Chondrocyte (in vitro differentiated cells): ENCODE data around the gene CNRIP1. TPM values are rescaled to one million over a fixed set of nuclear protein-coding genes. Genes with fewer than 3 reads are reported as not detected.
"Not testable (repeated sequence)": the region's sequence is repeated elsewhere in the genome, so short reads cannot be mapped to it uniquely, and the experiment has no call there.

Experiments used
- DNase-seq: peaks from one replicate; pipeline ENCODE4 v3.0.0; 2021; ENCODE audit warnings: mixed read lengths, low spot score
- H3K27ac Mint-ChIP-seq: one replicate; pipeline ENCODE4 v1.8.0; 2021; ENCODE audit warnings: mild to moderate bottlenecking, moderate library complexity, mixed read lengths; ENCODE audit not compliant: unreplicated experiment
- H3K27me3 Mint-ChIP-seq: 2 replicates; pipeline ENCODE4 v1.8.0; 2021; ENCODE audit warnings: low read depth, mixed read lengths
- H3K36me3 Mint-ChIP-seq: 2 replicates; pipeline ENCODE4 v1.8.0; 2021; ENCODE audit warnings: low read depth, mixed read lengths
- H3K4me1 Mint-ChIP-seq: 2 replicates; pipeline ENCODE4 v1.8.0; 2021; ENCODE audit warnings: low read depth, mild to moderate bottlenecking, mixed read lengths
- H3K4me3 Mint-ChIP-seq: one replicate; pipeline ENCODE4 v1.8.0; 2021; ENCODE audit warnings: mild to moderate bottlenecking, moderate library complexity, mixed read lengths; ENCODE audit not compliant: unreplicated experiment
- H3K9me3 Mint-ChIP-seq: 2 replicates; pipeline ENCODE4 v1.8.0; 2021; ENCODE audit warnings: low read depth, mixed read lengths
- CTCF ChIP-seq: fragments of 200-600 bp; sonication (generic); IDR thresholded peaks from 2 replicates; pipeline ENCODE4 v1.5.0; 2021; ENCODE audit warnings: antibody characterized with exemption, mild to moderate bottlenecking, moderate library complexity
- total RNA-seq: library from RNA; stranded (reverse); gene quantifications from 3 replicates; pipeline ENCODE4 v1.2.1, GENCODE V29; 2021

Gene CNRIP1
- total RNA-seq, 1 donor from 2014 or later, result 24.7 TPM

GRCh38 chr2:68359889-68360288, 40.1 kb upstream of the CNRIP1 start:
- DNase-seq, result no peak
- no peaks in the 10 kb centered on the region for H3K36me3 Mint-ChIP-seq
- peak; percentile 14 for TF ChIP-seq CTCF
- no peaks in the 10 kb centered on the region for H3K27me3 Mint-ChIP-seq
- peaks cover 6% of the 10 kb centered on the region for H3K9me3 Mint-ChIP-seq
- H3K4me3 Mint-ChIP-seq, result no peak overlapping the region
- no peak overlapping the region for H3K27ac Mint-ChIP-seq
- peaks cover 7% of the 10 kb centered on the region for H3K4me1 Mint-ChIP-seq

GRCh38 chr2:68357605-68358337, 38.0 kb upstream of the CNRIP1 start:
- H3K4me1 Mint-ChIP-seq, result peaks cover 10% of the 10 kb centered on the region
- no peak for DNase-seq
- no peak overlapping the region for H3K27ac Mint-ChIP-seq
- H3K4me3 Mint-ChIP-seq, result no peak overlapping the region
- no peaks in the 10 kb centered on the region for H3K27me3 Mint-ChIP-seq
- peaks cover 6% of the 10 kb centered on the region for H3K9me3 Mint-ChIP-seq
- no peaks in the 10 kb centered on the region for H3K36me3 Mint-ChIP-seq
- peak; percentile 57 for TF ChIP-seq CTCF

GRCh38 chr2:68356599-68357239, 37.0 kb upstream of the CNRIP1 start:
- H3K4me3 Mint-ChIP-seq, result no peak overlapping the region
- H3K4me1 Mint-ChIP-seq, result peaks cover 8% of the 10 kb centered on the region

GRCh38 chr2:68352651-68353391, 33.1 kb upstream of the CNRIP1 start:
- Mint-ChIP-seq H3K27ac (no peak overlapping the region), H3K27me3 (peaks cover 4% of the 10 kb centered on the region), H3K4me1 (peaks cover 8% of the 10 kb centered on the region), H3K4me3 (no peak overlapping the region), H3K36me3 (no peaks in the 10 kb centered on the region), H3K9me3 (peaks cover 7% of the 10 kb centered on the region)
- no peak for TF ChIP-seq CTCF
- DNase-seq, result no peak

More at GRCh38 chr2:68356599-68357239, 37.0 kb upstream of the CNRIP1 start:
- no peaks in the 10 kb centered on the region for H3K27me3 Mint-ChIP-seq
- H3K9me3 Mint-ChIP-seq, result no peaks in the 10 kb centered on the region
- no peak overlapping the region for H3K27ac Mint-ChIP-seq
- no peak for DNase-seq
- H3K36me3 Mint-ChIP-seq, result no peaks in the 10 kb centered on the region
- TF ChIP-seq CTCF, result no peak

- no peaks in the 10 kb centered on the region for H3K36me3 Mint-ChIP-seq
- H3K27ac Mint-ChIP-seq, result no peak overlapping the region
- TF ChIP-seq CTCF, result no peak
- H3K4me1 Mint-ChIP-seq, result peaks cover 8% of the 10 kb centered on the region
- no peak overlapping the region for H3K4me3 Mint-ChIP-seq
- H3K9me3 Mint-ChIP-seq, result peaks cover 7% of the 10 kb centered on the region
- DNase-seq, result no peak
- peaks cover 8% of the 10 kb centered on the region for H3K27me3 Mint-ChIP-seq
These were observed 32.2 kb upstream of the CNRIP1 start for GRCh38 chr2:68351997-68352396.

- not testable (repeated sequence) for H3K9me3 Mint-ChIP-seq, H3K27ac Mint-ChIP-seq, H3K4me1 Mint-ChIP-seq, H3K4me3 Mint-ChIP-seq, H3K36me3 Mint-ChIP-seq, DNase-seq
- H3K27me3 Mint-ChIP-seq, result peaks cover 12% of the 10 kb centered on the region
These were observed 29.3 kb upstream of the CNRIP1 start for GRCh38 chr2:68349091-68349490.
